CD14-positive monocyte (primary cell): ENCODE data around the gene PLA2G4B. TPM values are rescaled to one million over a fixed set of nuclear protein-coding genes. Genes with fewer than 3 reads are reported as not detected.

Source experiments
- DNase-seq, 3 donors: peaks; one replicate each; pipeline ENCODE4 v3.0.0-alpha.2; 2011 to 2022
- H2AFZ ChIP-seq: 2 replicates; pipeline ENCODE4 v1.6.0; 2012; ENCODE audit warnings: mild to moderate bottlenecking, low read depth, low read length, inconsistent platforms; ENCODE audit not compliant: insufficient read depth, poor library complexity, severe bottlenecking
- H3K27ac ChIP-seq, 2 donors: 1 replicate in 1 of 2; 2 replicates in 1 of 2; pipeline ENCODE4 v1.5.1; 2012 to 2013; ENCODE audit warnings: low read length in 2 of 2, control low read depth in 1 of 2, inconsistent platforms in 1 of 2, low read depth in 1 of 2, mild to moderate bottlenecking in 1 of 2
- H3K27me3 ChIP-seq, 2 donors: one replicate each; pipeline versions ENCODE4 v1.6.0 to v1.6.1; 2011 to 2013; ENCODE audit warnings: low read length in 2 of 2; ENCODE audit not compliant: control insufficient read depth in 2 of 2, insufficient read depth in 2 of 2
- H3K36me3 ChIP-seq, 2 donors: replicated peaks in 1 of 2; 1 replicate in 1 of 2; 2 replicates in 1 of 2; pipeline versions ENCODE4 v1.5.1 to v1.6.1; 2012 to 2013; ENCODE audit warnings: low read length in 2 of 2, control low read depth in 1 of 2, inconsistent platforms in 1 of 2, mild to moderate bottlenecking in 1 of 2; ENCODE audit not compliant: insufficient read depth in 2 of 2, control insufficient read depth in 1 of 2
- H3K4me1 ChIP-seq, 2 donors: 1 replicate in 1 of 2; 2 replicates in 1 of 2; pipeline versions ENCODE4 v1.5.1 to v1.6.1; 2012 to 2013; ENCODE audit warnings: low read length in 2 of 2, control low read depth in 1 of 2, inconsistent platforms in 1 of 2, mild to moderate bottlenecking in 1 of 2, moderate library complexity in 1 of 2; ENCODE audit not compliant: insufficient read depth in 2 of 2, control insufficient read depth in 1 of 2
- H3K4me2 ChIP-seq: replicated peaks from 2 replicates; pipeline ENCODE3; 2012; ENCODE audit warnings: low read length, moderate library complexity, mild to moderate bottlenecking; ENCODE audit not compliant: poor library complexity, severe bottlenecking; ENCODE audit errors: extremely low read depth
- H3K4me3 ChIP-seq, 3 experiments: fragments of 200-600 bp in 1 of 3; sonication (generic) in 1 of 3; replicated peaks in 1 of 3; 1 replicate in 2 of 3; 2 replicates in 1 of 3; pipeline ENCODE4 v1.5.1; 2011 to 2013; ENCODE audit warnings: low read length in 3 of 3, mild to moderate bottlenecking in 3 of 3, control low read depth in 2 of 3, low read depth in 2 of 3, inconsistent platforms in 1 of 3, moderate library complexity in 1 of 3
- H3K79me2 ChIP-seq: 2 replicates; pipeline ENCODE4 v1.6.0; 2012; ENCODE audit warnings: mild to moderate bottlenecking, control low read depth, inconsistent platforms, low read length, moderate library complexity; ENCODE audit not compliant: insufficient read depth
- H3K9ac ChIP-seq: 2 replicates; pipeline ENCODE4 v1.6.0; 2017; ENCODE audit warnings: low read length, mild to moderate bottlenecking; ENCODE audit not compliant: insufficient read depth, poor library complexity, severe bottlenecking
- H3K9me3 ChIP-seq, 2 donors: replicated peaks in 1 of 2; 1 replicate in 1 of 2; 2 replicates in 1 of 2; pipeline versions ENCODE4 v1.5.1 to v1.6.1; 2012 to 2013; ENCODE audit warnings: low read length in 2 of 2, control low read depth in 1 of 2; ENCODE audit not compliant: control insufficient read depth in 1 of 2, insufficient read depth in 1 of 2
- H4K20me1 ChIP-seq: 2 replicates; pipeline ENCODE4 v1.6.0; 2012; ENCODE audit warnings: mild to moderate bottlenecking, low read length, control low read depth, moderate library complexity; ENCODE audit not compliant: insufficient read depth
- H3K27ac Mint-ChIP-seq, 7 donors: one replicate each; pipeline ENCODE4 v1.8.0; 2020; ENCODE audit warnings: mild to moderate bottlenecking in 7 of 7, mixed read lengths in 7 of 7, moderate library complexity in 6 of 7, inconsistent platforms in 2 of 7
- H3K27me3 Mint-ChIP-seq, 3 donors: one replicate each; pipeline ENCODE4 v1.8.0; 2021 to 2022; ENCODE audit warnings: low read depth in 3 of 3, mild to moderate bottlenecking in 3 of 3, mixed read lengths in 3 of 3, moderate library complexity in 3 of 3, inconsistent platforms in 1 of 3
- H3K36me3 Mint-ChIP-seq, 2 donors: one replicate each; pipeline ENCODE4 v1.8.0; 2020; ENCODE audit warnings: mixed read lengths in 2 of 2, inconsistent platforms in 1 of 2, mild to moderate bottlenecking in 1 of 2
- H3K4me1 Mint-ChIP-seq: one replicate; pipeline ENCODE4 v1.8.0; 2020; ENCODE audit warnings: mild to moderate bottlenecking, mixed read lengths
- H3K4me3 Mint-ChIP-seq, 2 donors: one replicate each; pipeline ENCODE4 v1.8.0; 2020; ENCODE audit warnings: mild to moderate bottlenecking in 2 of 2, mixed read lengths in 2 of 2, moderate library complexity in 1 of 2
- H3K9me3 Mint-ChIP-seq, 7 donors: one replicate each; pipeline ENCODE4 v1.8.0; 2020 to 2022; ENCODE audit warnings: mixed read lengths in 7 of 7, mild to moderate bottlenecking in 6 of 7, moderate library complexity in 6 of 7, inconsistent platforms in 2 of 7
- CTCF ChIP-seq: fragments of 200-600 bp; IDR thresholded peaks from one replicate; pipeline ENCODE4 v1.8.0; 2022; ENCODE audit warnings: antibody characterized with exemption, mild to moderate bottlenecking
- WGBS: methylation state at CpG from one replicate; pipeline ENCODE4 v1.1.5; 2013; ENCODE audit warnings: missing lambda C conversion rate; ENCODE audit not compliant: insufficient coverage; 5-methylcytosine and 5-hydroxymethylcytosine counted together
- intact Hi-C, 2 donors: fragments of 100-400 bp; cut with micrococcal nuclease; formaldehyde crosslinking; loops; one replicate each; pipeline versions ENCODE4 v1.15.0 to v1.15.1; 2023
- polyA plus RNA-seq, 3 donors: library from polyadenylated mRNA; depleted of rRNA in 1 of 3; unstranded in 2 of 3; stranded (reverse) in 1 of 3; fragments of 300-500 nt in 2 of 3; fragments of >200 nt in 1 of 3; fragmentation: Illumina TruSeq in 2 of 3; gene quantifications; 1 replicate in 2 of 3; 2 replicates in 1 of 3; pipeline ENCODE4 v1.2.3, GENCODE V29; 2012 to 2021

The PLA2G4B gene
- polyA plus RNA-seq, 3 donors = 0.31 to 32.1 (median 1.6) TPM

- Mint-ChIP-seq H3K36me3 (peaks cover 55 to 67% of the 10 kb centered on the region in 2 donors), H3K27ac (no peak overlapping the region), H3K4me3 (no peak overlapping the region), H3K27me3 (peaks cover 0 to 1% (median 0%) of the 10 kb centered on the region in 3 donors), H3K9me3 (no peaks in the 10 kb centered on the region), H3K4me1 (peaks cover 13% of the 10 kb centered on the region)
- no peak overlapping the region for H3K9ac ChIP-seq
- peaks cover 41 to 51% of the 10 kb centered on the region in 2 donors for H3K36me3 ChIP-seq
- no peak for DNase-seq
- H3K4me2 ChIP-seq = no peak overlapping the region
- no peak for TF ChIP-seq CTCF
- H3K79me2 ChIP-seq = peaks cover 8% of the 10 kb centered on the region
- H3K27ac ChIP-seq = no peak overlapping the region
- H3K4me3 ChIP-seq = no peak overlapping the region
- peaks cover 37% of the 10 kb centered on the region for H4K20me1 ChIP-seq
- H3K4me1 ChIP-seq = peaks cover 2 to 3% of the 10 kb centered on the region in 2 donors
- H2AFZ ChIP-seq = no peak overlapping the region
- no peaks in the 10 kb centered on the region for H3K9me3 ChIP-seq
- WGBS = 82% methylated on average over 2 of the region's 3 CpGs
- intact Hi-C loops = no loop called here
- H3K27me3 ChIP-seq = no peaks in the 10 kb centered on the region
Observed at GRCh38 chr15:41834096-41834495, 4.6 kb upstream of the PLA2G4B start.

GRCh38 chr15:41836073-41836472 is 2.6 kb upstream of the PLA2G4B start:
- Histone ChIP-seq H3K79me2 (no peaks in the 10 kb centered on the region), H4K20me1 (peaks cover 35% of the 10 kb centered on the region), H2AFZ (no peak overlapping the region), H3K4me2 (no peak overlapping the region), H3K36me3 (peaks cover 50 to 64% of the 10 kb centered on the region in 2 donors), H3K27me3 (no peaks in the 10 kb centered on the region), H3K4me1 (no peaks in the 10 kb centered on the region), H3K27ac (no peak overlapping the region), H3K9me3 (no peaks in the 10 kb centered on the region), H3K4me3 (no peak overlapping the region), H3K9ac (no peak overlapping the region)
- Mint-ChIP-seq H3K4me1 (peaks cover 11% of the 10 kb centered on the region), H3K27me3 (peaks cover 0 to 1% (median 0%) of the 10 kb centered on the region in 3 donors), H3K36me3 (peaks cover 54 to 63% of the 10 kb centered on the region in 2 donors), H3K4me3 (no peak overlapping the region), H3K9me3 (no peaks in the 10 kb centered on the region), H3K27ac (peak overlapping the region in 2 of 7 donors; percentile 57 to 63)
- 72% methylated on average over 4 of the region's 6 CpGs for WGBS
- intact Hi-C loops = no loop called here
- no peak for DNase-seq
- no peak for TF ChIP-seq CTCF
